ENCODE results near the gene ZNF609.

The ZNF609 gene

GRCh38 chr15:64530918-64531317 is 70.5 kb downstream of the ZNF609 start:
- H3K4me3 ChIP-seq (replicated peaks; ENCODE audit: low read depth, low read length) = no peak overlapping the region
- no peak for TF ChIP-seq CTCF (IDR thresholded peaks at IDR 0.05; ENCODE audit: low read length, missing control alignments)
- no peak for DNase-seq (ENCODE audit: low read depth)

DNA sequence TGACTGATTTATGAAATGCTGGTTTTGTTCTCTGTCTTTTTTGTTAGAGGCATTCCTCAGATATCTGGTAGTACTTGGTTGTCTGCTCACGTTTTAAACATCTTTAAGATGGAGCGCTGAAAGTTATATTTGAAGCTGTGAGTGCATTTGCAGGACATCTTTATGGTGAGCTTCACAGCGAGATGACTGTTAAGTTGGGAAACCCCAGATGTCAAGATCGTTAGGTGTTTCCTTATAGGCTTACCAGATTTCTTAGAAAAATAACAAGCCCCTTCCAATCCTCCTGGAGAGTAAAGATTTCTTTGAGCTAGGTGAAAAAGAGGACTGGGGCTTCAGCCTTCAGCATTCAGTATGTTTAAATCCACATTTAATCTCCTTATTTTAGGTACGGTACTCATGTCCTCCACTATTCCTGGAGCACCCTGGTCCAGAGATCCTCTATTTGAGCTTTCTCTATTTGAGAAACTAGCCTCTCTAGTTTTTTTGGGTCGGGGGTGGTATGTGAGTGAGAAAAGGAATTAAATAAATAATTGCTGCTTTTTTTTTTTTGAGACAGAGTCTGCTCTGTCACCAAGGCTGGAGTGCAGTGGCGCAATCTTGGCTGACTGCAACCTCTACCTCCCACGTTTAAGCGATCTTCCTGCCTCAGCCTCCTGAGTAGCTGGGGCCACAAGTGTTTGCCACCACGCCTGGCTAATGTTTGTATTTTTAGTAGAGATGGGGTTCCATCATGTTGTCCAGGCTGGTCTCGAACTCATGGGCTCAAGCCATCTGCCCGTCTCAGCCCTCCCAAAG is 72.3 kb downstream of the ZNF609 start:
- TF ChIP-seq CTCF (IDR thresholded peaks at IDR 0.05; ENCODE audit: low read length, missing control alignments) = no peak
- H3K4me3 ChIP-seq (replicated peaks; ENCODE audit: low read depth, low read length) = no peak overlapping the region
- DNase-seq (ENCODE audit: low read depth) = peak; percentile 28

DNA sequence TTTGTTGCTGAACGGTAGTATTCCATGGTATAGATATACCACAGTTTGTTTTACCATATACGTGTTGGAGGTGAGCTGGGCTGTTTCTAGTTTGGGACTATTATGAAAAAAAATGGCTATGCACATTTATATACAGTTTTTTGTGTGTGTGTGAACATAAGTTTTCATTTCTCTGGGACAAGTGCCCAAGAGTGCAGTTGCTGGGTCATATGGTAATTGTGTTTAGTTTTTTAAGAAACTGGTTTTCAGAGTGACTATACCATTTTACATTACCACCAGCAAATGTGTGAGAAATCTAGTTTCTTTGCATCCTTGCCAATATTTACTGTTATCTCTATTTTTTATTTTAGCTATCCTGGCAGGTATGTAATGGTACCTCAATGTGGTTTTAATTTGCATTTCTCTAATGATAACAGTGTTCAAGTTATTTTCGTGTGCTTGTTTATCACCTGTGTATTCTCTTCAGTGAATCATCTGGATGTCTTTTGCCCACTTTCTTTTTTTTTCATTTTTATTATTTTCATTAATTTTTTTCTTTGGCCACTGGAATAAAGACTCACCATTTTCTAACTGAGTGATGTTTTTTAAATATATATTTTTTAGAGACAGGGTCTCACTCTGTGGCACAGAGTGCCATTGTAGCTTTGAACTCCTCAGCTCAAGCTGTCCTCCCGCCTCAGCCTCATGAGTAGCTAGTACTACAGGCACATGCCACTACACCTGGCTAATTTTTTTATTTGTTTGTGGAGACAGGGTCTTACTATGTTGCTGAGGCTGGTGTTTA is 75.3 kb downstream of the ZNF609 start:
- TF ChIP-seq CTCF (IDR thresholded peaks at IDR 0.05; ENCODE audit: low read length, missing control alignments) = no peak
- DNase-seq (ENCODE audit: low read depth) = no peak
- H3K4me3 ChIP-seq (replicated peaks; ENCODE audit: low read depth, low read length) = no peak overlapping the region

- H3K4me3 ChIP-seq (replicated peaks; ENCODE audit: low read depth, low read length) = no peak overlapping the region
- peak; percentile 83 for DNase-seq (ENCODE audit: low read depth)
- no peak for TF ChIP-seq CTCF (IDR thresholded peaks at IDR 0.05; ENCODE audit: low read length, missing control alignments)
Measured at GRCh38 chr15:64536244-64536836, 76.0 kb downstream of the ZNF609 start.

DNA sequence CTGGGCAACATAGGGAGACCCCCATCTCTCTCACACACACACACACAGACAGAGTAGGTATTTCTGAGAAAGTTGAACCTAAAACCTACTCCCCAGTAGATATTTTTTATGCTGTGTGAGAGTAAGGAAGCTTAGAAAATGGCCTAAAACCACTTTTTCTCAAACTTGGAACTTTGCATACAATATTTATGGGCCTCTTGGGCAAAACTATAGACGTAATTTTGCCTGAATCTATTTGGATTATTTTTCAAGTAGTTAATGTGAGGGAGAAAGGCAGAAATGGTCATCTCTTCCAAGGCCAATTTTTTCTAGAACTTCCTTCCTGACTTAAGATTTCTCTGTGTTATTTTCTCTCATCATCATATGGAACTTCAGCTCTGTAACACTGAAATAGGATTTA is 81.7 kb downstream of the ZNF609 start:
- no peak overlapping the region for H3K4me3 ChIP-seq (replicated peaks; ENCODE audit: low read depth, low read length)
- no peak for TF ChIP-seq CTCF (IDR thresholded peaks at IDR 0.05; ENCODE audit: low read length, missing control alignments)
- DNase-seq (ENCODE audit: low read depth) = no peak

- TF ChIP-seq CTCF (IDR thresholded peaks at IDR 0.05; ENCODE audit: low read length, missing control alignments) = no peak
- H3K4me3 ChIP-seq (replicated peaks; ENCODE audit: low read depth, low read length) = no peak overlapping the region
- DNase-seq (ENCODE audit: low read depth) = peak; percentile 26
Measured at GRCh38 chr15:64544450-64544849, 84.1 kb downstream of the ZNF609 start.
